HEK293T (cell line): ENCODE results near the gene ZNF836.

Experiments
- ELF4 ChIP-seq: fragments of 450-650 bp; IDR thresholded peaks from 2 replicates; pipeline ENCODE4 v1.6.1; 2017; ENCODE audit warnings: antibody characterized with exemption
- SP1 ChIP-seq: fragments of 450-650 bp; IDR thresholded peaks from 2 replicates; pipeline ENCODE4 v1.6.1; 2017

DNA sequence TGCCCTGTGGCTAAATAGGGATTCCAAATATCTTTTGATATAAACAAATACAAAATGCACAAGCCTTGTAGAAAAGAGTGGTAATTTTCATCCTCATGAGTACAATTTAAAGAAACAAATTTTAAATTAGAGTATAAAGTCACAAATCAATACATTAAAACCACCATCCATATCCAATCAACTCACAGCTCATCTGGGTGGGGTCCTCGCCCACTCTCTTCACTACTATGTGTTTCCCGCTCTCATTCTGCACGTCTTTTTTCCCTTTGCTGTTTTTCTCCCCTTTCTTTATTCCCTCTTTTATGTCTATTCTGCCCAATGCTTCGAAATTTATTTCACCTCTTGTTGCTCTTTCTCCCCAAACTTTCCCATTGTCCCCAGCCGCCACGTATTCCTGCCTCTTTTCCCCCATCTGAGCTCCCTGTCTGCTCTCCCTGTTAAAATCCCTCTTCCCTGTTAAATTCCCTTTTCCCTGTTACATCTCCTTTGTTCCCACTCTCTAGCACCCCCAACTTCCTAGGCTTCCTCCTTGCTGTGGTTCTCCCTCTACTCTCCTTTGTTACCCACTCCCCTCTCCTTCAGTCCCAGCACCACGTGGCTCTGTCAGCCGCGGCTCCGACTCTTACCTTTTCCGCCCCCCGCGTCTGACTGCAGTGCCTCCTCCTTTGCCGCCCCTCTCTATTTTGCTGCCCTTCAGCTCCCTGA, 33.0 kb downstream of the ZNF836 start:
- TF ChIP-seq SP1 (no peak), ELF4 (no peak)
